ENCODE measurements around the gene KCNIP1.

DNA sequence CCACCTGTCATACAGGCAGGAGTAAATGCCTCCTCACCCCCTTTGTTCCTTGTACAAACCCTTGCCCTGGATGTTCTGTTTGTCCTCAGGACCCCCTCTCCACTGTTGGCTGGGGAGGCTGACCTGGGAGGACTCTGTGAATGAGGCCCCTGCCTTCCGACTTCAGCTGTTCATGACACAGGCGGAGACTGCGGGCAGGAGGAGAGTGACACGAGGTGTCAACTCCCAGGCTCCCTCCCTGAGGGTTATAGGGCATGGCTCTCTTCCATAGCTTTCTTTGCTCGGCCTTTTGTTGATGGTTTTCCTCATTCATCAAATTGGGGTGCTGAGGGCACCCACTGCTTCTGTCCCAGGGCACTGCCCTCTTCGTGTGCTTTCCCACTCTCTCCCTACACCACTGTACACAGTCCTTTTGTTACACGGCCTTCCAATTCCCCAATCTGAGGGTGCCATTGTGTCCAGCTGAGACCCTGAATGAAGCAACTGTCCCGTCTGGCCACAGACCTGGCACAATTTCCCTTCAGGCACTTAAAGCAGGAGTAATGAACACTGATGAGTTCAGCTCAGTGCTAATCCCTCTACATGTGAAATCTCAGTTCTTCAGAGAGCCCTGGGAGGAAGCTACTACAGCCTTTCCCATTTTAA is 33.8 kb downstream of the KCNIP1 start:
- TF ChIP-seq CTCF (IDR thresholded peaks at IDR 0.05) (no peak), POLR2A (IDR thresholded peaks at IDR 0.05) (no peak)
